ENCODE measurements around the gene SLC25A4.

DNA sequence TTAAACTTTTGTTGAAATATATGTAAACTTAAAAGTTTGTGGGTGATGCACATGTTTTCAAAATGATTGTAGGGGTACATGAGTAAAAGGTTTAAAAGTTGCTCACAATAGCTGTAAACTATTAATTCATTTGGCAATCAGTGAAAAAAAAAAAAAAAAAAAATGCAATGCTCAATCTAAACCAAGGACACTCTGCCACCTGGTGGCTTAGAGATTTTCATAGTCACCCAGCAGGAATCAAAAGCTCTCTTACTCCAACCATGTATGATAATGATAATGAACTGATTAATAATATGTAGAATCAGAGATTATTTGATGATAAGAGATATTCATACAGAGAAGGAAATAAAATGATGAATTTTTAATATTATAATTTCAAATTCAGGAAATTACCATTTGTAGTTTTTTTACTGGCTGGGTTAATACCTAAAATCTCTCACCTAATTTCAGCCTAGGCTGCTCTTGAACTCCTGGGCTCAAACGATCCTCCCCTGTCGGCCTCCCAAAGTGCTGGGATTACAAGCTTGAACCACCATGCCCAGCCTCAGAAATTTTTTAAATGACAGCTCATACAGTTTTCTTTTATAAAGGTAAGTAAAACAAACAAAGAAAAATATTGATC is 46.9 kb upstream of the SLC25A4 start:
- TF ChIP-seq, protein P1, sequence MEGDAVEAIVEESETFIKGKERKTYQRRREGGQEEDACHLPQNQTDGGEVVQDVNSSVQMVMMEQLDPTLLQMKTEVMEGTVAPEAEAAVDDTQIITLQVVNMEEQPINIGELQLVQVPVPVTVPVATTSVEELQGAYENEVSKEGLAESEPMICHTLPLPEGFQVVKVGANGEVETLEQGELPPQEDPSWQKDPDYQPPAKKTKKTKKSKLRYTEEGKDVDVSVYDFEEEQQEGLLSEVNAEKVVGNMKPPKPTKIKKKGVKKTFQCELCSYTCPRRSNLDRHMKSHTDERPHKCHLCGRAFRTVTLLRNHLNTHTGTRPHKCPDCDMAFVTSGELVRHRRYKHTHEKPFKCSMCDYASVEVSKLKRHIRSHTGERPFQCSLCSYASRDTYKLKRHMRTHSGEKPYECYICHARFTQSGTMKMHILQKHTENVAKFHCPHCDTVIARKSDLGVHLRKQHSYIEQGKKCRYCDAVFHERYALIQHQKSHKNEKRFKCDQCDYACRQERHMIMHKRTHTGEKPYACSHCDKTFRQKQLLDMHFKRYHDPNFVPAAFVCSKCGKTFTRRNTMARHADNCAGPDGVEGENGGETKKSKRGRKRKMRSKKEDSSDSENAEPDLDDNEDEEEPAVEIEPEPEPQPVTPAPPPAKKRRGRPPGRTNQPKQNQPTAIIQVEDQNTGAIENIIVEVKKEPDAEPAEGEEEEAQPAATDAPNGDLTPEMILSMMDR (conservative IDR thresholded peaks at IDR 0.05; ENCODE audit: low read depth, low read length) = peak; percentile 68
- TF ChIP-seq EZH2 (IDR thresholded peaks at IDR 0.05; ENCODE audit: borderline replicate concordance, low read depth, low read length, poor library complexity, severe bottlenecking) = no peak

Measured in A673 (cell line).